Common myeloid progenitor, CD34-positive (primary cell): ENCODE data around the gene AATK.
A peak's percentile ranks its signal among the peaks of the same experiment; 100 is the strongest.

Source experiments
- CTCF ChIA-PET: fragments of 350-600 bp; sonication (Branson Sonifier 250); formaldehyde crosslinking; loops from one replicate; lab custom pipeline; 2021; ENCODE audit warnings: antibody characterized with exemption; lab: Charles Lee
- POLR2A ChIA-PET: fragments of 350-600 bp; sonication (Branson Sonifier 250); formaldehyde crosslinking; loops from one replicate; lab custom pipeline; 2021; ENCODE audit warnings: antibody characterized with exemption; lab: Charles Lee
- DNase-seq, 3 donors: peaks; one replicate each; pipeline versions ENCODE4 v3.0.0 to v3.0.0-alpha.2; 2013
- H3K27ac ChIP-seq, 2 experiments: 1 replicate in 1 of 2; 2 replicates in 1 of 2; pipeline ENCODE4 v1.7.0; 2013; ENCODE audit warnings: inconsistent platforms in 2 of 2, low read length in 2 of 2, mild to moderate bottlenecking in 2 of 2, low read depth in 1 of 2, moderate library complexity in 1 of 2; ENCODE audit not compliant: severe bottlenecking in 2 of 2, insufficient read depth in 1 of 2, poor library complexity in 1 of 2
- H3K27me3 ChIP-seq, 5 experiments: replicated peaks in 2 of 5; 1 replicate in 3 of 5; 2 replicates in 2 of 5; pipeline versions ENCODE4 v1.6.1 to v1.7.0; 2013; ENCODE audit warnings: low read length in 4 of 5, mild to moderate bottlenecking in 2 of 5, moderate library complexity in 2 of 5, inconsistent platforms in 1 of 5; ENCODE audit not compliant: insufficient read depth in 5 of 5, control insufficient read depth in 4 of 5
- H3K36me3 ChIP-seq, 4 experiments: 1 replicate in 2 of 4; 2 replicates in 2 of 4; pipeline versions ENCODE4 v1.6.1 to v1.7.0; 2013; ENCODE audit warnings: low read length in 3 of 4, control low read depth in 1 of 4, mild to moderate bottlenecking in 1 of 4; ENCODE audit not compliant: control insufficient read depth in 4 of 4, insufficient read depth in 4 of 4
- H3K4me1 ChIP-seq, 4 experiments: 1 replicate in 3 of 4; 2 replicates in 1 of 4; pipeline versions ENCODE4 v1.6.1 to v1.7.1; 2013; ENCODE audit warnings: low read length in 3 of 4, mild to moderate bottlenecking in 3 of 4, control low read depth in 1 of 4, inconsistent platforms in 1 of 4, moderate library complexity in 1 of 4; ENCODE audit not compliant: control insufficient read depth in 4 of 4, insufficient read depth in 4 of 4; ENCODE audit errors: control extremely low read depth in 1 of 4
- H3K4me3 ChIP-seq, 7 experiments: 1 replicate in 4 of 7; 2 replicates in 3 of 7; pipeline versions ENCODE4 v1.5.1 to v1.7.0; 2013; ENCODE audit warnings: mild to moderate bottlenecking in 7 of 7, low read length in 6 of 7, moderate library complexity in 6 of 7, inconsistent platforms in 2 of 7, low read depth in 2 of 7, control low read depth in 1 of 7; ENCODE audit not compliant: insufficient read depth in 4 of 7, control insufficient read depth in 1 of 7; ENCODE audit errors: extremely low read depth in 1 of 7
- H3K9me3 ChIP-seq, 5 experiments: 1 replicate in 4 of 5; 2 replicates in 1 of 5; pipeline versions ENCODE4 v1.6.1 to v1.7.1; 2013; ENCODE audit warnings: low read length in 4 of 5, mild to moderate bottlenecking in 2 of 5, inconsistent platforms in 1 of 5, low read depth in 1 of 5, moderate library complexity in 1 of 5; ENCODE audit not compliant: control insufficient read depth in 4 of 5, insufficient read depth in 2 of 5; ENCODE audit errors: control extremely low read depth in 1 of 5
- WGBS: methylation state at CpG from one replicate; pipeline ENCODE4 v1.1.5; 2013; ENCODE audit not compliant: insufficient coverage; 5-methylcytosine and 5-hydroxymethylcytosine counted together

The AATK gene

GRCh38 chr17:81118308-81119221, 47.5 kb downstream of the AATK start:
- H3K4me1 ChIP-seq = peaks cover 0 to 16% (median 9%) of the 10 kb centered on the region in 4 experiments
- 78% methylated on average over 21 of the region's 24 CpGs for WGBS
- H3K27me3 ChIP-seq = no peaks in the 10 kb centered on the region
- CTCF ChIA-PET = no interaction called here
- H3K4me3 ChIP-seq = peak overlapping the region in 2 of 7 experiments; percentile 59 to 64
- no peaks in the 10 kb centered on the region for H3K36me3 ChIP-seq
- no peaks in the 10 kb centered on the region for H3K9me3 ChIP-seq
- POLR2A ChIA-PET = no interaction called here
- no peak overlapping the region for H3K27ac ChIP-seq
- DNase-seq = no peak

- 92% methylated on average over 17 of the region's 20 CpGs for WGBS
- Histone ChIP-seq H3K4me1 (peaks cover 0 to 16% (median 9%) of the 10 kb centered on the region in 4 experiments), H3K27ac (no peak overlapping the region), H3K9me3 (no peaks in the 10 kb centered on the region), H3K4me3 (no peak overlapping the region), H3K27me3 (no peaks in the 10 kb centered on the region), H3K36me3 (no peaks in the 10 kb centered on the region)
- ChIA-PET CTCF (interaction anchor here (1.3 to 3.5 kb wide), 2 partner anchors 16 to 94 kb away, joined by 3 to 16 read pairs; no protein-coding TSS in a partner anchor), POLR2A (no interaction called here)
- peak in 1 of 3 donors; percentile 23 for DNase-seq
Observed at GRCh38 chr17:81117672-81118198, 48.3 kb downstream of the AATK start.

GRCh38 chr17:81116704-81117103, 49.3 kb downstream of the AATK start:
- Histone ChIP-seq H3K27ac (no peak overlapping the region), H3K27me3 (no peaks in the 10 kb centered on the region), H3K9me3 (no peaks in the 10 kb centered on the region), H3K4me1 (peaks cover 0 to 16% (median 9%) of the 10 kb centered on the region in 4 experiments), H3K36me3 (no peaks in the 10 kb centered on the region), H3K4me3 (no peak overlapping the region)
- DNase-seq = no peak
- CTCF ChIA-PET = interaction anchor here (1.3 to 3.5 kb wide), 3 partner anchors 14 to 93 kb away, joined by 3 to 16 read pairs (median 3); no protein-coding TSS in a partner anchor
- WGBS = 95% methylated on average over 6 of the region's 8 CpGs
- POLR2A ChIA-PET = interaction anchor here (1.1 kb wide), 1 partner anchor 9 kb away, joined by 3 read pairs; no protein-coding TSS in a partner anchor

- no peaks in the 10 kb centered on the region for H3K9me3 ChIP-seq
- no peak overlapping the region for H3K27ac ChIP-seq
- POLR2A ChIA-PET = interaction anchor here (1.1 kb wide), 1 partner anchor 10 kb away, joined by 3 read pairs; no protein-coding TSS in a partner anchor
- CTCF ChIA-PET = interaction anchor here (1.7 to 3.5 kb wide), 2 partner anchors 14 to 26 kb away, joined by 3 to 16 read pairs; no protein-coding TSS in a partner anchor
- WGBS = 97% methylated on average over 21 of the region's 22 CpGs
- H3K4me1 ChIP-seq = peaks cover 0 to 16% (median 9%) of the 10 kb centered on the region in 4 experiments
- no peak for DNase-seq
- H3K4me3 ChIP-seq = no peak overlapping the region
- no peaks in the 10 kb centered on the region for H3K27me3 ChIP-seq
- H3K36me3 ChIP-seq = no peaks in the 10 kb centered on the region
Observed at GRCh38 chr17:81115749-81116464, 50.1 kb downstream of the AATK start.

GRCh38 chr17:81115219-81115618, 50.8 kb downstream of the AATK start:
- ChIA-PET CTCF (interaction anchor here (1.7 to 3.5 kb wide), 2 partner anchors 13 to 27 kb away, joined by 3 to 16 read pairs; no protein-coding TSS in a partner anchor), POLR2A (no interaction called here)
- H3K9me3 ChIP-seq = no peaks in the 10 kb centered on the region
- H3K36me3 ChIP-seq = no peaks in the 10 kb centered on the region
- H3K4me1 ChIP-seq = peaks cover 0 to 16% (median 9%) of the 10 kb centered on the region in 4 experiments
- no peak overlapping the region for H3K27ac ChIP-seq
- no peaks in the 10 kb centered on the region for H3K27me3 ChIP-seq
- WGBS = 97% methylated on average over 11 of the region's 11 CpGs
- no peak overlapping the region for H3K4me3 ChIP-seq
- no peak for DNase-seq

- peaks cover 0 to 16% (median 10%) of the 10 kb centered on the region in 4 experiments for H3K4me1 ChIP-seq
- no peaks in the 10 kb centered on the region for H3K9me3 ChIP-seq
- DNase-seq = no peak
- CTCF ChIA-PET = interaction anchor here (1.0 to 3.5 kb wide), 2 partner anchors 10 to 12 kb away, joined by 3 to 16 read pairs; no protein-coding TSS in a partner anchor
- H3K27me3 ChIP-seq = no peaks in the 10 kb centered on the region
- 94% methylated on average over 19 of the region's 19 CpGs for WGBS
- no peak overlapping the region for H3K4me3 ChIP-seq
- no peaks in the 10 kb centered on the region for H3K36me3 ChIP-seq
- POLR2A ChIA-PET = no interaction called here
- no peak overlapping the region for H3K27ac ChIP-seq
Observed at GRCh38 chr17:81114351-81115093, 51.5 kb downstream of the AATK start.
